ENCODE results near the gene RXRA.
"Not testable (repeated sequence)": the region's sequence is repeated elsewhere in the genome, so short reads cannot be mapped to it uniquely, and the experiment has no call there.

RXRA gene

GRCh38 chr9:134307674-134308638 lies 18.3 kb upstream of the RXRA start:
- DNase-seq (ENCODE audit: low read depth): no peak

GRCh38 chr9:134308639-134309220 lies 17.5 kb upstream of the RXRA start:
- not testable (repeated sequence) for DNase-seq (ENCODE audit: low read depth)

- DNase-seq (ENCODE audit: low read depth): no peak
Observed at GRCh38 chr9:134313470-134313869, 12.8 kb upstream of the RXRA start.

GRCh38 chr9:134314039-134314949 lies 12.0 kb upstream of the RXRA start:
- no peak for DNase-seq (ENCODE audit: low read depth)

- DNase-seq (ENCODE audit: low read depth): no peak
Observed at GRCh38 chr9:134314950-134315715, 11.1 kb upstream of the RXRA start.

- no peak for DNase-seq (ENCODE audit: low read depth)
Observed at GRCh38 chr9:134315716-134316448, 10.4 kb upstream of the RXRA start.

- no peak for DNase-seq (ENCODE audit: low read depth)
Observed at GRCh38 chr9:134316449-134317160, 9.7 kb upstream of the RXRA start.

GRCh38 chr9:134317400-134317789 lies 8.9 kb upstream of the RXRA start:
- no peak for DNase-seq (ENCODE audit: low read depth)

- DNase-seq (ENCODE audit: low read depth): no peak
Observed at GRCh38 chr9:134317790-134318414, 8.4 kb upstream of the RXRA start.

- no peak for DNase-seq (ENCODE audit: low read depth)
Observed at GRCh38 chr9:134318481-134318891, 7.8 kb upstream of the RXRA start.

GRCh38 chr9:134318941-134319305 lies 7.3 kb upstream of the RXRA start:
- no peak for DNase-seq (ENCODE audit: low read depth)

- no peak for DNase-seq (ENCODE audit: low read depth)
Observed at GRCh38 chr9:134319306-134320125, 6.7 kb upstream of the RXRA start.

- no peak for DNase-seq (ENCODE audit: low read depth)
Observed at GRCh38 chr9:134320126-134320867, 6.0 kb upstream of the RXRA start.

- no peak for DNase-seq (ENCODE audit: low read depth)
Observed at GRCh38 chr9:134320868-134321471, 5.3 kb upstream of the RXRA start.

- no peak for DNase-seq (ENCODE audit: low read depth)
Observed at GRCh38 chr9:134321531-134321930, 4.7 kb upstream of the RXRA start.

- DNase-seq (ENCODE audit: low read depth): no peak
Observed at GRCh38 chr9:134321946-134322741, 4.1 kb upstream of the RXRA start.

- no peak for DNase-seq (ENCODE audit: low read depth)
Observed at GRCh38 chr9:134322781-134323241, 3.4 kb upstream of the RXRA start.
